Measurements from ENCODE around the gene THAP9. TPM values are rescaled to one million over a fixed set of nuclear protein-coding genes. Genes with fewer than 3 reads are reported as not detected.
"Not testable (repeated sequence)": the region's sequence is repeated elsewhere in the genome, so short reads cannot be mapped to it uniquely, and the experiment has no call there.

Gene THAP9
- total and polyA plus RNA-seq, 4 donors: 2.0 to 13.6 (median 3.1) TPM

GRCh38 chr4:82851885-82852750, 48.4 kb upstream of the THAP9 start:
- peak; percentile 10 for TF ChIP-seq CTCF (IDR thresholded peaks at IDR 0.05; ENCODE audit: control extremely low read depth, extremely low read depth)

GRCh38 chr4:82852751-82853285, 47.7 kb upstream of the THAP9 start:
- no peak for ATAC-seq (ENCODE audit: insufficient read depth, low FRiP score)
- no peak for DNase-seq

More at GRCh38 chr4:82851885-82852750, 48.4 kb upstream of the THAP9 start:
- H3K36me3 ChIP-seq (ENCODE audit: control insufficient read depth in 4 of 4, insufficient read depth in 4 of 4, low read length in 4 of 4): peaks cover 24 to 61% (median 48%) of the 10 kb centered on the region in 4 donors
- no peak overlapping the region for H3K9ac ChIP-seq (ENCODE audit: insufficient read depth in 1 of 2, low read length in 2 of 2)
- peak in 1 of 3 donors; percentile 35 for DNase-seq
- no peaks in the 10 kb centered on the region for H3K9me3 ChIP-seq (ENCODE audit: control insufficient read depth in 4 of 4, insufficient read depth in 3 of 4, low read length in 3 of 4)
- 86 to 91% methylated on average over 1 of the region's 1 CpG for WGBS, 2 donors
- H3K4me1 ChIP-seq (ENCODE audit: control insufficient read depth in 5 of 5, insufficient read depth in 5 of 5, low read length in 5 of 5): no peaks in the 10 kb centered on the region
- no peak overlapping the region for H3K4me3 ChIP-seq
- no peak overlapping the region for H3K27ac ChIP-seq (ENCODE audit: low read depth in 1 of 2, low read length in 1 of 2)
- no peaks in the 10 kb centered on the region for H3K27me3 ChIP-seq (ENCODE audit: control insufficient read depth in 3 of 3, insufficient read depth in 3 of 3, low read length in 2 of 3)
- no peak for ATAC-seq (ENCODE audit: insufficient read depth, low FRiP score)

GRCh38 chr4:82860487-82860886, 40.0 kb upstream of the THAP9 start:
- H3K36me3 ChIP-seq (ENCODE audit: control insufficient read depth in 4 of 4, insufficient read depth in 4 of 4, low read length in 4 of 4): peaks cover 10 to 47% (median 25%) of the 10 kb centered on the region in 4 donors
- not testable (repeated sequence) for H3K4me3 ChIP-seq; H3K27me3 ChIP-seq (ENCODE audit: control insufficient read depth in 3 of 3, insufficient read depth in 3 of 3, low read length in 2 of 3); H3K4me1 ChIP-seq (ENCODE audit: control insufficient read depth in 5 of 5, insufficient read depth in 5 of 5, low read length in 5 of 5); H3K9me3 ChIP-seq (ENCODE audit: control insufficient read depth in 4 of 4, insufficient read depth in 3 of 4, low read length in 3 of 4); H3K27ac ChIP-seq (ENCODE audit: low read depth in 1 of 2, low read length in 1 of 2); ATAC-seq (ENCODE audit: insufficient read depth, low FRiP score); DNase-seq; H3K9ac ChIP-seq (ENCODE audit: insufficient read depth in 1 of 2, low read length in 2 of 2)
- whole genome bisulfite sequencing, 2 donors: 93 to 97% methylated on average over 2 of the region's 2 CpGs

More at GRCh38 chr4:82852751-82853285, 47.7 kb upstream of the THAP9 start:
- Histone ChIP-seq H3K9me3 (ENCODE audit: control insufficient read depth in 4 of 4, insufficient read depth in 3 of 4, low read length in 3 of 4) (no peaks in the 10 kb centered on the region), H3K4me3 (no peak overlapping the region), H3K4me1 (ENCODE audit: control insufficient read depth in 5 of 5, insufficient read depth in 5 of 5, low read length in 5 of 5) (no peaks in the 10 kb centered on the region), H3K27ac (ENCODE audit: low read depth in 1 of 2, low read length in 1 of 2) (no peak overlapping the region), H3K9ac (ENCODE audit: insufficient read depth in 1 of 2, low read length in 2 of 2) (no peak overlapping the region), H3K27me3 (ENCODE audit: control insufficient read depth in 3 of 3, insufficient read depth in 3 of 3, low read length in 2 of 3) (no peaks in the 10 kb centered on the region), H3K36me3 (ENCODE audit: control insufficient read depth in 4 of 4, insufficient read depth in 4 of 4, low read length in 4 of 4) (peaks cover 23 to 63% (median 46%) of the 10 kb centered on the region in 4 donors)
- 73 to 78% methylated on average over 5 of the region's 5 CpGs for WGBS, 2 donors
- no peak for TF ChIP-seq CTCF (IDR thresholded peaks at IDR 0.05; ENCODE audit: control extremely low read depth, extremely low read depth)

GRCh38 chr4:82861529-82861928, 39.0 kb upstream of the THAP9 start:
- no peak for TF ChIP-seq CTCF (IDR thresholded peaks at IDR 0.05; ENCODE audit: control extremely low read depth, extremely low read depth)

More at GRCh38 chr4:82861529-82861928, 39.0 kb upstream of the THAP9 start:
- Histone ChIP-seq H3K4me1 (ENCODE audit: control insufficient read depth in 5 of 5, insufficient read depth in 5 of 5, low read length in 5 of 5) (peaks cover 0 to 2% (median 0%) of the 10 kb centered on the region in 5 donors), H3K27ac (ENCODE audit: low read depth in 1 of 2, low read length in 1 of 2) (no peak overlapping the region), H3K9me3 (ENCODE audit: control insufficient read depth in 4 of 4, insufficient read depth in 3 of 4, low read length in 3 of 4) (no peaks in the 10 kb centered on the region), H3K9ac (ENCODE audit: insufficient read depth in 1 of 2, low read length in 2 of 2) (no peak overlapping the region), H3K4me3 (no peak overlapping the region), H3K36me3 (ENCODE audit: control insufficient read depth in 4 of 4, insufficient read depth in 4 of 4, low read length in 4 of 4) (peaks cover 10 to 51% (median 25%) of the 10 kb centered on the region in 4 donors), H3K27me3 (ENCODE audit: control insufficient read depth in 3 of 3, insufficient read depth in 3 of 3, low read length in 2 of 3) (no peaks in the 10 kb centered on the region)
- no peak for DNase-seq
- ATAC-seq (ENCODE audit: insufficient read depth, low FRiP score): no peak

All from lung (tissue), 12 donors.